Keratinocyte (primary cell): ENCODE measurements around the gene WDR70.

Source experiments
- EZH2 ChIP-seq: IDR thresholded peaks from one replicate; pipeline ENCODE4 v1.6.1; 2012; ENCODE audit warnings: inconsistent platforms, mild to moderate bottlenecking, low read length, moderate library complexity
- TF ChIP-seq, protein P1 (sequence below), 3 experiments: IDR thresholded peaks in 1 of 3; conservative IDR thresholded peaks in 1 of 3; optimal IDR thresholded peaks in 1 of 3; 2 replicates in 2 of 3; 3 replicates in 1 of 3; pipeline versions ENCODE3 to v1.5.1; 2011; ENCODE audit warnings: low read length in 3 of 3, mild to moderate bottlenecking in 3 of 3, moderate library complexity in 2 of 3, control low read depth in 1 of 3, inconsistent platforms in 1 of 3; ENCODE audit not compliant: insufficient read depth in 2 of 3; ENCODE audit errors: extremely low read depth in 1 of 3

DNA sequence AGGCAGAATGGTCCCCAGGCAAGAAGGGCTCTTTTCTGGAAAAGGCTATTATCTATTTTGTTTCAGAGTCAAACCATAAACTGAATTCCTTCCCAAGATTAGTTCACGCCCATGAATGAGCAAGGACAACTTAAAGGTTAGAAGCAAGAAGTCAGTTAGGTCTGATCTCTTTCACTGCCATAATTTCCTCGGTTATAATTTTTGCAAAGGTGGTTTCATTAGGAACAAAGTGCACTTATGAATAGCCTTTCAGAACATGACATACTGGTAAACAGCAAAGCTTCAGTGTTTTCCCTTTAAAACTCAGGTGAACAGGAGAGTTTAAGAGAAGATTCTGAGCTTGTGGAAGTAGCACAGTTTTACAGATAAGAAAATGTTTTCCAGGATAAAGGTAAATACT is 282.8 kb downstream of the WDR70 start:
- TF ChIP-seq, protein P1, sequence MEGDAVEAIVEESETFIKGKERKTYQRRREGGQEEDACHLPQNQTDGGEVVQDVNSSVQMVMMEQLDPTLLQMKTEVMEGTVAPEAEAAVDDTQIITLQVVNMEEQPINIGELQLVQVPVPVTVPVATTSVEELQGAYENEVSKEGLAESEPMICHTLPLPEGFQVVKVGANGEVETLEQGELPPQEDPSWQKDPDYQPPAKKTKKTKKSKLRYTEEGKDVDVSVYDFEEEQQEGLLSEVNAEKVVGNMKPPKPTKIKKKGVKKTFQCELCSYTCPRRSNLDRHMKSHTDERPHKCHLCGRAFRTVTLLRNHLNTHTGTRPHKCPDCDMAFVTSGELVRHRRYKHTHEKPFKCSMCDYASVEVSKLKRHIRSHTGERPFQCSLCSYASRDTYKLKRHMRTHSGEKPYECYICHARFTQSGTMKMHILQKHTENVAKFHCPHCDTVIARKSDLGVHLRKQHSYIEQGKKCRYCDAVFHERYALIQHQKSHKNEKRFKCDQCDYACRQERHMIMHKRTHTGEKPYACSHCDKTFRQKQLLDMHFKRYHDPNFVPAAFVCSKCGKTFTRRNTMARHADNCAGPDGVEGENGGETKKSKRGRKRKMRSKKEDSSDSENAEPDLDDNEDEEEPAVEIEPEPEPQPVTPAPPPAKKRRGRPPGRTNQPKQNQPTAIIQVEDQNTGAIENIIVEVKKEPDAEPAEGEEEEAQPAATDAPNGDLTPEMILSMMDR (optimal IDR thresholded peaks at IDR 0.05 in 1 of 3, IDR thresholded peaks at IDR 0.05 in 1 of 3, conservative IDR thresholded peaks at IDR 0.05 in 1 of 3; ENCODE audit: extremely low read depth in 1 of 3, insufficient read depth in 2 of 3, low read length in 3 of 3), result no peak
- TF ChIP-seq EZH2, result no peak
